Measurements from ENCODE around the gene LENEP.
"Not testable (repeated sequence)": the region's sequence is repeated elsewhere in the genome, so short reads cannot be mapped to it uniquely, and the experiment has no call there.

Gene LENEP

DNA sequence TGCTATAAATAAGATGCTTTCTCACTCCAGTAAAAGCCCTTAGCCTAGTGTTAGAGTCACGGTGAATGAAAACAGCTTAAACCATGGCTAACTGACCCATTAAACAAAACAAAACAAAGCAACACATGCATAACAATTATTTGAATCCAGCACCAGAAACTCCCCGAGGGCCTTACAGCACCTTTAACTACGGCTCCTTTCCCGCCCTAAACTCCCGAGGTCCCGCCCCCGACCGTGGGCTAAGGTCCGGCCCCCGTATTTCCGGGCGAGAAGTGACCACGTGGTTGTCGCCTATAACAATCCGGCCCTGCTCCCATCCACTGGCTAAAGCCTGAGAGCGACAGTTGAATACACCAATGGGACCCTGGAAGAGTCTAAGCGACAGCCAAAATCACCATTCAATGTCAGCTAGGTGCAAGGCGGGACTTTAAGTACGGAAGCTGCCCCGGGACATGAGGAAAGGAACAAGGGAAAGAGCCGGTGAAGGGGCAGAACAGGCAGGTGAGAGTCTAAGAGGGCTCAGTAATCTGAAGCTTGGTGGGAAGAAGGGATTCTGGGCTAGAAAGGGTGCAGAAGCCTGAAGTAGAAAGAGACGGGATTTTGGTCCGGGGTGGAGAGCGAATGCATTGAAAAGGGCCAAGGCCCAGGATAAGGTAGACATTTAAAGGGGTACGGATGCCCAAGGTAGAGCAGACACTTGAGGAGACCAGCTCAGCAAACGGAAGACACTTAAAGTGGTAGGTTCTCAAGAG lies 10.3 kb upstream of the LENEP start, which contains the start of gene FLAD1:
TSS of gene FLAD1 (plus strand) at position 448 of the 752 bp plus-strand sequence. CDS start 351 bp downstream, outside the sequence.
- Mint-ChIP-seq H3K27me3 (no peaks in the 10 kb centered on the region), H3K9me3 (ENCODE audit: low read depth) (no peaks in the 10 kb centered on the region), H3K36me3 (peaks cover 2% of the 10 kb centered on the region), H3K4me1 (ENCODE audit: low read depth) (peaks cover 10% of the 10 kb centered on the region), H3K27ac (no peak within 1 kb of the TSS), H3K4me3 (no peak within 1 kb of the TSS)

DNA sequence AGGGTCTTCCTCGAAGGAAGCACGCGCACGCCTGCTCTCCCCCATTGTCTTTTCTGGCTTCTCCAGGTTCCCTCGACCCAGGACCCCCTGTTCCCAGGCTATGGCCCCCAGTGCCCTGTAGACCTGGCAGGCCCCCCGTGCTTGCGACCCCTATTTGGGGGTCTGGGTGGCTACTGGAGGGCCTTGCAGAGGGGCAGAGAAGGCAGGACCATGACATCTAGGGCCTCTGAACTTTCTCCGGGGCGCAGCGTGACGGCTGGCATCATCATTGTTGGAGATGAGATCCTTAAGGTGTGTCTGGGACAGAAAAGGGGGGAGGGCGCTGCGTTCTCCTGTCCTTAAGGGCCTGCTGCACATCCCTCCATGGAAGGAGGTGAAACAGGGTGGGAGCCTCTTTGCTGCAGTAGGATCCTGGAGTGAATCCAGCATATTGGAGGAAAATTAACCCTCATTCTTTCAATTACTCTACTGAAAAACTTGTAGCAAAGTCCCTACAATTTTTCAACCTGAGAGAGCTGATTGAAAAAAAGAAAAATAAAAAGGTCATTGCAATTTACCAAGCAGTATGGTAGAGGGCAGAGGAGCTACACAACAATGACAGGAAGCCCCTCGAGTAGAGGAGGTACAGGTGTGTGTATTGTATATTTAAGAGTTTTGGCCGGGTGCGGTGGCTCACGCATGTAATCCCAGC lies 9.5 kb upstream of the LENEP start:
- Mint-ChIP-seq H3K4me1 (ENCODE audit: low read depth) (peaks cover 15% of the 10 kb centered on the region), H3K36me3 (peaks cover 2% of the 10 kb centered on the region), H3K4me3 (no peak overlapping the region), H3K9me3 (ENCODE audit: low read depth) (no peaks in the 10 kb centered on the region), H3K27ac (no peak overlapping the region), H3K27me3 (no peaks in the 10 kb centered on the region)

DNA sequence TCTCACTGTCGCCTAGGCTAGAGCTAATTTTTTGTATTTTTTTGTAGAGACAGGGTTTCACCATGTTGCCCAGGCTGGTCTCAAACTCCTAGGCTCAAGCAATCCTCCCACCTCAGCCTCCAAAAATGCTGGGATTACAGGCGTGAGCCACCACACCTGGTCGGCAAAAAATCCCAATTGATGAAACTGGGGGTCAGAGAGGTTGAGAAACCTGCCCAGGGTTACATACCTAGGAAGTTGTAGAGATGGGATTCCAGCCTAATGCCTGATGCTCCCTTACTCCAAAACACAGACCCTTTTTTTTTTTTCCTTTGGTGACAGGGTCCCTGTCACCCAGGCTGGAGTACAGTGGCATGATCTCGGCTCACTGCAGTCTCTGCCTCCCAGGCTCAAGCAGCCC lies 6.7 kb upstream of the LENEP start:
- peaks cover 26% of the 10 kb centered on the region for H3K4me1 Mint-ChIP-seq (ENCODE audit: low read depth)
- not testable (repeated sequence) for H3K4me3 Mint-ChIP-seq; H3K27me3 Mint-ChIP-seq; H3K36me3 Mint-ChIP-seq; H3K27ac Mint-ChIP-seq; H3K9me3 Mint-ChIP-seq (ENCODE audit: low read depth)

DNA sequence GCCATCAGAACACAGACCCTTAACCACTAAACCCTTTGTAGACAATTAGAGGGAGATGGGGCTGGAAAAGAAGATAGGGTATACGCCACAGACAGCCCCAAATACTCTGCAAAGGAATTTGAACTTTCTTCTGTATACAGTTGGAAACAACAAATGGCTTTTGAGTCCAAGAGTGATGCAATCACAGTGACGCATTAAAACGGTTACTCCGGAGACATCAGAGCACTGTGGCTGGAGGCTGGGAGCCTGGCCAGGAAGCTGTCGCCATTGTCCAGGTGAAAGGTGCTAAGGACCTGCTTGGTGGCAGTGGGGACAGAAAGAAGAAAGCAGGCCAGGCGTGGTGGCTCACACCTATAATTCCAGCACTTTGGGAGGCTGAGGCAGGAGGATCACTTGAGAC lies 6.1 kb upstream of the LENEP start:
- Mint-ChIP-seq H3K36me3 (peaks cover 3% of the 10 kb centered on the region), H3K4me3 (no peak overlapping the region), H3K4me1 (ENCODE audit: low read depth) (peaks cover 26% of the 10 kb centered on the region), H3K9me3 (ENCODE audit: low read depth) (no peaks in the 10 kb centered on the region), H3K27me3 (no peaks in the 10 kb centered on the region), H3K27ac (no peak overlapping the region)

DNA sequence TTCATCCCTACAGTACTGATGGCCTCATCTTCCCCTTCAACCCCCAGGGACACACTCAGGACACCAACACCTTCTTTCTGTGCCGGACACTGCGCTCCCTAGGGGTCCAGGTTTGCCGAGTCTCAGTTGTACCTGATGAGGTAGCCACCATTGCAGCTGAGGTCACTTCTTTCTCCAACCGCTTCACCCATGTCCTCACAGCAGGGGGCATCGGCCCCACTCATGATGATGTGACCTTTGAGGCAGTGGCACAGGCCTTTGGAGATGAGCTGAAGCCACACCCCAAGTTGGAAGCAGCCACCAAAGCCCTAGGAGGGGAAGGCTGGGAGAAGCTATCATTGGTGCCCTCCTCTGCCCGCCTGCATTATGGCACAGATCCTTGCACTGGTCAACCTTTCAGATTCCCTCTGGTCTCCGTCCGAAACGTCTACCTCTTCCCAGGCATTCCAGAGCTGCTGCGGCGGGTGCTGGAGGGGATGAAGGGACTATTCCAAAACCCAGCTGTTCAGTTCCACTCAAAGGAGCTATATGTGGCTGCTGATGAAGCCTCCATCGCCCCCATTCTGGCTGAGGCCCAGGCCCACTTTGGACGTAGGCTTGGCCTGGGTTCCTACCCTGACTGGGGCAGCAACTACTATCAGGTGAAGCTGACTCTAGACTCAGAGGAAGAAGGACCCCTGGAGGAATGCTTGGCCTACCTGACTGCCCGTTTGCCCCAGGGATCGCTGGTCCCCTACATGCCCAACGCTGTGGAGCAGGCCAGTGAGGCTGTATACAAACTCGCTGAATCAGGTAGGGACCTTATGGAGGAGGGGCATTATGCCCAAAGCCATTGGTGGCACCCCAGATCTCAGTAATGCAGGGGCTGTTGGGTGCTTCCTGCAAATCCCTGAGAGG lies 5.1 kb upstream of the LENEP start:
- H3K36me3 Mint-ChIP-seq, result peaks cover 3% of the 10 kb centered on the region
- peaks cover 26% of the 10 kb centered on the region for H3K4me1 Mint-ChIP-seq (ENCODE audit: low read depth)
- H3K27me3 Mint-ChIP-seq, result no peaks in the 10 kb centered on the region
- no peak overlapping the region for H3K27ac Mint-ChIP-seq
- no peaks in the 10 kb centered on the region for H3K9me3 Mint-ChIP-seq (ENCODE audit: low read depth)
- H3K4me3 Mint-ChIP-seq, result no peak overlapping the region

DNA sequence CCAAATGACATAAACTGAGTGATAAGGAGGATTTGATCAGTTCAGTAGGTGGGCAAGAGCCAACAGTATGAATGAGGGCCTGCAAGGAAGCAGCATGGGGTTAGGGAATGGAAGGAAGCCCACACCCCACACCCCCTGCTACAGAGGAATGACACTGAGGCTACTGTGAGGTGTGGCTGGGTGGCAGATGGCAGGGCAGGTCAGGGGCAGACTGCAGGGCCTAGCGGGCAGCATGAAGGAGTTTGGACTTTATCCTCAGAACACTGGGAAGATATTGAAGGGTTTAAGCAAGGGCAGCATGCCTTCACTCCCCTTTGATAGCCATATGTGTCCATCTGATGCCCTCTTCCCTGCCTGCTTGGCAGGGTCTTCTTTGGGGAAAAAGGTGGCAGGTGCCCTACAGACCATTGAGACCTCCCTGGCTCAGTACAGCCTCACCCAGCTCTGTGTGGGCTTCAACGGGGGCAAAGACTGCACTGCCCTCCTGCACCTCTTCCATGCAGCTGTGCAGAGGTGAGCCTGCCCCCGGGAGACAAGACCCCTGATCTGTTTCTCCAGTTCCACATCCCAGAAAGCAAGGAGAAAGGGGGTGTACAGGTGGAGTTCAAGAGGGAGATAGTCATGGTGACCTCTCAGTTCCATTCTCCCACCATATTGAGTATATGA lies 4.1 kb upstream of the LENEP start:
- peaks cover 20% of the 10 kb centered on the region for H3K4me1 Mint-ChIP-seq (ENCODE audit: low read depth)
- no peaks in the 10 kb centered on the region for H3K9me3 Mint-ChIP-seq (ENCODE audit: low read depth)
- no peaks in the 10 kb centered on the region for H3K27me3 Mint-ChIP-seq
- H3K36me3 Mint-ChIP-seq, result peaks cover 3% of the 10 kb centered on the region
- H3K4me3 Mint-ChIP-seq, result no peak overlapping the region
- no peak overlapping the region for H3K27ac Mint-ChIP-seq

DNA sequence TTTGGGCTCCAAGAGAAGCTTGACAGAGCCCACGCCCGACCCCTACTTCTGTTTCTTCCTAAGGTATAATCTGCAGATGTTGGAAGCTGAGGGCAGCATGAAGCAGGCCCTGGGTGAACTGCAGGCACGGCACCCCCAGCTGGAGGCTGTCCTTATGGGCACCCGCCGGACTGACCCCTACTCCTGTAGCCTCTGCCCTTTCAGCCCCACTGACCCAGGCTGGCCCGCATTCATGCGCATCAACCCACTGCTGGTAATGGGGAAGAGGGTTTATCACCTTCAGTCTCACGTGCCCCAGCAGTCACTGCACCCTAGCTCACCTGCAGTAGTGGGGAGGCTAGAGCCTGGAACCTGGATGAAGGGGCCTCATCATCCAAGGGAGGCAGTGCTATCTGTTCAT lies 3.1 kb upstream of the LENEP start:
- Mint-ChIP-seq H3K27ac (no peak overlapping the region), H3K27me3 (no peaks in the 10 kb centered on the region), H3K9me3 (ENCODE audit: low read depth) (no peaks in the 10 kb centered on the region), H3K4me1 (ENCODE audit: low read depth) (peaks cover 18% of the 10 kb centered on the region), H3K4me3 (no peak overlapping the region), H3K36me3 (peaks cover 3% of the 10 kb centered on the region)

DNA sequence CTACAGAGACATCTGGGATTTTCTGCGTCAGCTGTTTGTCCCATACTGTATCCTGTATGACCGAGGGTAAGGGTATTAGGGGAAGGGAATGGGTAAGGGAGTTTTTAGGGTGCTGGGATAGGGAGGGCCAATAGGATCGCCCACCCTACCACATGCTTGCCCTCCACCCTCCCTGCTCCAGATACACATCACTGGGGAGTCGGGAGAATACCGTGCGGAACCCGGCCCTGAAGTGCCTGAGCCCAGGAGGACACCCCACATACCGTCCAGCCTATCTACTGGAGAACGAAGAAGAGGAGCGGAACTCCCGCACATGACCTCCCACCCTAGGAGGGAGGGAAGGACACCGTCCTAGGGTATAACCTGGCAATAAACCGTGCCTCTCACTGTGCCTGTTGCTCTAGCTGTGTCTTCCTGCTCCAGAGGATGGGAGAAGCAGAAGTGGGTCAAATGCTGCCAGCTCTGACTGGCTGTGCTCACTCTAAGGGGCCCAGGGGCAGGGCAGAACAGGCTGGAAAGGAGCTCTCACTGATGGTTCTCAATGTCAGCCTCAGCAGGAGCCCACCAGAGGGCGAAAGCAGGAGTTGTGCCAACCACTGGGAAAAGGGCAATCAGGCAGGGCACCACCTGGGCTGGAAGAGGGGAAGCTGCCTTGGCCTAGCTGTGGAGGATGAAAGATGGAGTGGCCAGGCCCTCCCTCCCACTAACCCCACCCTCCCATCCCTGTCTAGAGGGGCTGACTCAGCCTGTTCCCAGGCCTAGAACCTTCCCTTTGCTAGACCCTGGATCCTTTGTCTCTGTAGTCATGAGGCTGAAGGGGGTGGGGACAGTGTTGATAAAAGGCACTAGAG lies 440 bp upstream of the LENEP start:
- H3K4me3 Mint-ChIP-seq, result no peak overlapping the region
- peaks cover 2% of the 10 kb centered on the region for H3K27me3 Mint-ChIP-seq
- H3K36me3 Mint-ChIP-seq, result peaks cover 5% of the 10 kb centered on the region
- H3K27ac Mint-ChIP-seq, result no peak overlapping the region
- H3K9me3 Mint-ChIP-seq (ENCODE audit: low read depth), result no peaks in the 10 kb centered on the region
- peaks cover 24% of the 10 kb centered on the region for H3K4me1 Mint-ChIP-seq (ENCODE audit: low read depth)

DNA sequence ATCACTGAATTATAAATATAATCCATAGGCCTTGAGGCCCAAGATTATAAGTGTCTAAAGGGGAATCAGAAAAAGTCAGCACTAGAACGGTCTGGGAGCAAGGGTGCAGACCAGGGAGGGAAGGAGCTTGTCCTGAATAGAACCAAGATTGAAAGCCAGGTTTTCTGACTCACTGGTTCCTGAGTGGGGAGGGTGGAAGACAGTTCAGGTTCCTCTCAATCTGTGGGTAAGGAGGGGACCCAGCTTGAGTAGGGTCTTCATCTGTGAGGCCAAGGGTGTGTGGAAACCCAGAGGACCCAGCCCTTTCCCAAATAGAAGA lies 842 bp downstream of the LENEP start:
- H3K4me3 Mint-ChIP-seq, result no peak overlapping the region
- H3K27ac Mint-ChIP-seq, result no peak overlapping the region
- H3K36me3 Mint-ChIP-seq, result peaks cover 5% of the 10 kb centered on the region
- peaks cover 2% of the 10 kb centered on the region for H3K27me3 Mint-ChIP-seq
- no peaks in the 10 kb centered on the region for H3K9me3 Mint-ChIP-seq (ENCODE audit: low read depth)
- H3K4me1 Mint-ChIP-seq (ENCODE audit: low read depth), result peaks cover 25% of the 10 kb centered on the region

DNA sequence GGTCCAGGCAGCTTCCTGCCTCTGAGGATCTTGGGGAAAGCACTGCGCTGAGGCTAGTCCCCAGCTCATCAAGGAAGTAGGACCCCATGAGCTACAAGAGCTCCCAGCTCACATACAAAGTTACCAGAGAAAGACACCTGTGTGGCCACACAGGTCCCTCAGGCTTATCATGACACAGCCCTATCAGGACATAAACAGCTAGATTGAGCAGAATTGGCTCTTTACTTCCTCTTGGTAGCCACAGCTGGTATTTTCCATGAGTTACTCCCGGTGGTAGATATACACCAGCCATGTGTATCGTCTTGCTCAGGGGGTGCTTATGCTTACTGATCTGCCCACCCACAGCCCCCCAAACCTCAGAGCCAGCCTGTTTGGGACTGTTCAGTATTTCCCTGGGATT lies 1.2 kb downstream of the LENEP start:
- no peak overlapping the region for H3K4me3 Mint-ChIP-seq
- peaks cover 22% of the 10 kb centered on the region for H3K4me1 Mint-ChIP-seq (ENCODE audit: low read depth)
- H3K27ac Mint-ChIP-seq, result no peak overlapping the region
- no peaks in the 10 kb centered on the region for H3K9me3 Mint-ChIP-seq (ENCODE audit: low read depth)
- peaks cover 2% of the 10 kb centered on the region for H3K27me3 Mint-ChIP-seq
- peaks cover 4% of the 10 kb centered on the region for H3K36me3 Mint-ChIP-seq

DNA sequence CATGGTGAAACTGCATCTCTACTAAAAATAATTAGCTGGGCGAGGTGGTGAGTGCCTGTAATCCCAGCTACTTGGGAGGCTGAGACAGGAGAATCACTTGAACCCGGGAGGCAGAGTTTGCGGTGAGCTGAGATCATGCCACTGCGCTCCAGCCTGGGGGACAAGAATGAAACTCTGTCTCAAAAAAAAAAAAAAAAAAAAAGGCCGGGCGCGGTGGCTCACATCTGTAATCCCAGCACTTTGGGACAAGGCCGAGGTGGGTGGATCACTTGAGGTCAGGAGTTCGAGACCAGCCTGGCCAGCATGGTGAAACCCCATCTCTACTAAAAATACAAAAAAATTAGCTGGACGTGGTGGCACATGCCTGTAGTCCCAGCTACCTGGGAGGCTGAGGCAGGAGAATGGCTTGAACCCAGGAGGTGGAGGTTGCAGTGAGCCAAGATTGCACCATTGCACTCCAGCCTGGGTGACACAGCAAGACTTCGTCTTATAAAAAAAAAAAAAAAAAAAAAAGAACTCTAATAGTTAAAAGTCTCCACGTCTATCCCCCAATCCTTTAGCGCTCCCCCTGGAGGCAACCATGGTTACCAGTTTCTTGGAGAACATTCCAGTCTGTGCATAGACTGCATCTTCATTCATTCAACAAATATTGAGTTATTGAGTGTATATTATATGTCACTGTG lies 2.1 kb downstream of the LENEP start:
- H3K27me3 Mint-ChIP-seq; H3K36me3 Mint-ChIP-seq; H3K27ac Mint-ChIP-seq; H3K9me3 Mint-ChIP-seq (ENCODE audit: low read depth); H3K4me3 Mint-ChIP-seq: not testable (repeated sequence)
- peaks cover 22% of the 10 kb centered on the region for H3K4me1 Mint-ChIP-seq (ENCODE audit: low read depth)

DNA sequence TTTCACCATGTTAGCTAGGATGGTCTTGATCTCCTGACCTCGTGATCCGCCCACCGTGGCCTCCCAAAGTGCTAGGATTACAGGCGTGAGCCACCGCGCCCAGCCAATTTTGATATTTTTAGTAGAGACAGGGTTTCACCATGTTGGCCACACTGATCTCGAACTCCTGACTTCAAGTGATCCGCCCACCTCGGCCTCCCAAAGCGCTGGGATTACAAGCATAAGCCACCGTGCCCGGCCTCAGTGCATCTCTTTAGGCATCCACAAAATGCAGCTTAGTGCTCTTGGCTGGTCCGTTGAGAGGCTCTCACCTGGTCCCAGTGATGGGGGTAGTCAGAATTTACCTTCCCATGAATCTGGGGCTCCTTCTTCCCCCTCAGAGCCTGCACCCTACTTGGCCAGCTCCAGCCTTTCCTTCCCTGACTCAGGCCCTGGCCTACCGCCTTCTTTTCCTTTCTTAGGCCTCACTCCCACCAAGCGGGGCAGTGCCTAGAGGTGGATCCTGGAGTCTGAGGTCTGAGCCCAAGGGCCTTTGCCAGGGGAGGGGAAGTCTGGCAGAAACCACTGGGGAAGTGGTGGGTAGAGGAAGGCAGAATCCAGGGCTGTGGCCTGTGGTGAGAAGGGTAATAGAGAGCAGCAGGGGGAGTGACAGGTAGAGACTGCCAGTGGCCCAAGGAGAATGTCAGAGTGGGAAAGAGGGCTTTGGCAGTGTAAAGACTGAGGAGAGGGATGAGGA lies 3.7 kb downstream of the LENEP start:
- Mint-ChIP-seq H3K4me1 (ENCODE audit: low read depth) (peaks cover 25% of the 10 kb centered on the region), H3K4me3 (no peak overlapping the region), H3K9me3 (ENCODE audit: low read depth) (no peaks in the 10 kb centered on the region), H3K27ac (no peak overlapping the region), H3K27me3 (peaks cover 2% of the 10 kb centered on the region), H3K36me3 (peaks cover 2% of the 10 kb centered on the region)

DNA sequence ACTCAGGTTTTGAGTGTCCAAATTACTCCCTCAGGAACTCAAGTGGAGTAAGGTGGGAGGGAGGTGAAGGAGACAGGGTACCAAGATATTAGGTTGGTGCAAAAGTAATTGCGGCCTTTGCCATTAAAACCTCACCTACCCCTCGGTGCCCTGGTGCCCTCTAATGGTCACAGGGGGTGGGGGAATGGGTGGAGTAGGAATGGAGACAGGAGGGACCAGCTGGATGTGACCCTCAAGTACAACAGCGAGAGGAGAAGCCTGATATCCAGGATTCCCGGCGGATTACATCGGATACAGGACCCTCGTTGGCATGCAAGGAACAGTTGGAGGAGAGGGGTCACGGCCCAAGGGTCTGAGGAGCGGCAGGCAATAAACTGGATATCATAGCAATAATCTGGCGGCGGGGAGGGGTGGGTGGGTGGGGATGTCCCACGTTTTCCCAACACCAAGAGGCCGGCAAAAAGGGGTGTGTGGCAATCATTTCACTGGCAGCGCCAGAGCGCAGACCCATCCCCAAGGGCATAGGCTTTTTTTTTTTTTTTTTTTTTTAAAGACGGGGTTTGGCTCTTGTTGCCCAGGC lies 4.9 kb downstream of the LENEP start:
- H3K9me3 Mint-ChIP-seq (ENCODE audit: low read depth), result no peaks in the 10 kb centered on the region
- peaks cover 28% of the 10 kb centered on the region for H3K4me1 Mint-ChIP-seq (ENCODE audit: low read depth)
- peak overlapping the region; percentile 10 for H3K4me3 Mint-ChIP-seq
- H3K36me3 Mint-ChIP-seq, result peaks cover 2% of the 10 kb centered on the region
- H3K27ac Mint-ChIP-seq, result no peak overlapping the region
- peaks cover 2% of the 10 kb centered on the region for H3K27me3 Mint-ChIP-seq

Data from activated naive CD8-positive, alpha-beta T cell (primary cell).